ENCODE measurements around the gene KRTAP10-2.

- TF ChIP-seq, protein P1, sequence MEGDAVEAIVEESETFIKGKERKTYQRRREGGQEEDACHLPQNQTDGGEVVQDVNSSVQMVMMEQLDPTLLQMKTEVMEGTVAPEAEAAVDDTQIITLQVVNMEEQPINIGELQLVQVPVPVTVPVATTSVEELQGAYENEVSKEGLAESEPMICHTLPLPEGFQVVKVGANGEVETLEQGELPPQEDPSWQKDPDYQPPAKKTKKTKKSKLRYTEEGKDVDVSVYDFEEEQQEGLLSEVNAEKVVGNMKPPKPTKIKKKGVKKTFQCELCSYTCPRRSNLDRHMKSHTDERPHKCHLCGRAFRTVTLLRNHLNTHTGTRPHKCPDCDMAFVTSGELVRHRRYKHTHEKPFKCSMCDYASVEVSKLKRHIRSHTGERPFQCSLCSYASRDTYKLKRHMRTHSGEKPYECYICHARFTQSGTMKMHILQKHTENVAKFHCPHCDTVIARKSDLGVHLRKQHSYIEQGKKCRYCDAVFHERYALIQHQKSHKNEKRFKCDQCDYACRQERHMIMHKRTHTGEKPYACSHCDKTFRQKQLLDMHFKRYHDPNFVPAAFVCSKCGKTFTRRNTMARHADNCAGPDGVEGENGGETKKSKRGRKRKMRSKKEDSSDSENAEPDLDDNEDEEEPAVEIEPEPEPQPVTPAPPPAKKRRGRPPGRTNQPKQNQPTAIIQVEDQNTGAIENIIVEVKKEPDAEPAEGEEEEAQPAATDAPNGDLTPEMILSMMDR (IDR thresholded peaks at IDR 0.05), result no peak
- TF ChIP-seq POLR2A (IDR thresholded peaks at IDR 0.05) (no peak), POLR2AphosphoS5 (IDR thresholded peaks at IDR 0.05; ENCODE audit: insufficient read depth in 1 of 2, low read depth in 1 of 2) (no peak)
Observed at GRCh38 chr21:44574457-44575306, 23.4 kb upstream of the KRTAP10-2 start.

Data from vagina (tissue), 2 donors.